OCI-LY7 (cell line): Measurements from ENCODE around the gene PI3. TPM values are rescaled to one million over a fixed set of nuclear protein-coding genes. Genes with fewer than 3 reads are reported as not detected.
A peak's percentile ranks its signal among the peaks of the same experiment; 100 is the strongest.
"Not testable (repeated sequence)": the region's sequence is repeated elsewhere in the genome, so short reads cannot be mapped to it uniquely, and the experiment has no call there.

ENCODE experiments used
- BruUV-seq: library from RNA; stranded (reverse); fragments of 400-500 nt; replicated peaks from 2 replicates; lab custom pipeline; 2021; lab: Mats Ljungman, UMichigan
- CTCF ChIA-PET: fragments of 300-600 bp; sonication (Branson Sonifier 250); formaldehyde crosslinking; loops from one replicate; lab custom pipeline; 2022; ENCODE audit warnings: antibody characterized with exemption; ENCODE audit not compliant: unreplicated experiment; lab: Charles Lee
- POLR2A ChIA-PET: fragments of 300-600 bp; sonication (Branson Sonifier 250); formaldehyde crosslinking; loops from one replicate; lab custom pipeline; 2022; ENCODE audit warnings: antibody characterized with exemption; lab: Charles Lee
- DNase-seq: peaks from one replicate; pipeline ENCODE4 v3.0.0-alpha.2; 2015; ENCODE audit warnings: low spot score
- H2AFZ ChIP-seq: fragments of 200-600 bp; sonication (generic), shearing (Covaris generic); 2 replicates; pipeline ENCODE4 v1.6.1; 2014; ENCODE audit warnings: mild to moderate bottlenecking, antibody characterized with exemption, low read length, moderate library complexity
- H3K27ac ChIP-seq: fragments of 200-600 bp; sonication (generic); 2 replicates; pipeline ENCODE4 v1.5.1; 2014; ENCODE audit warnings: mixed run types, low read depth, mild to moderate bottlenecking, moderate library complexity, low read length, inconsistent platforms; ENCODE audit not compliant: poor library complexity, severe bottlenecking
- H3K36me3 ChIP-seq: fragments of 200-600 bp; sonication (generic); 2 replicates; pipeline ENCODE4 v1.6.1; 2014; ENCODE audit warnings: mild to moderate bottlenecking, antibody characterized with exemption, low read length, moderate library complexity, mixed read lengths; ENCODE audit not compliant: insufficient read depth
- H3K4me1 ChIP-seq: fragments of 200-600 bp; sonication (generic); 2 replicates; pipeline ENCODE4 v1.5.1; 2014; ENCODE audit warnings: mild to moderate bottlenecking, low read length; ENCODE audit not compliant: insufficient read depth, poor library complexity, severe bottlenecking
- H3K4me2 ChIP-seq: fragments of 200-600 bp; sonication (generic); 2 replicates; pipeline ENCODE4 v1.6.1; 2014; ENCODE audit warnings: mild to moderate bottlenecking, low read length
- H3K4me3 ChIP-seq: fragments of 200-600 bp; sonication (generic); 2 replicates; pipeline ENCODE4 v1.5.1; 2014; ENCODE audit warnings: mild to moderate bottlenecking, low read depth, low read length; ENCODE audit not compliant: poor library complexity, severe bottlenecking
- H3K79me2 ChIP-seq: fragments of 200-600 bp; sonication (generic); 2 replicates; pipeline ENCODE4 v1.6.1; 2016; ENCODE audit warnings: low read depth, mild to moderate bottlenecking, low read length, moderate library complexity, mixed read lengths; ENCODE audit not compliant: insufficient read depth
- H3K9me2 ChIP-seq: fragments of 200-600 bp; sonication (generic); 2 replicates; pipeline ENCODE4 v1.6.1; 2016; ENCODE audit warnings: mild to moderate bottlenecking, low read length, mixed read lengths; ENCODE audit not compliant: insufficient read depth
- H3K9me3 ChIP-seq: fragments of 200-600 bp; sonication (generic); 2 replicates; pipeline ENCODE4 v1.6.1; 2014; ENCODE audit warnings: mild to moderate bottlenecking, mixed run types, low read length, mixed read lengths
- H4K20me1 ChIP-seq: fragments of 200-600 bp; sonication (generic); 2 replicates; pipeline ENCODE4 v1.6.1; 2014; ENCODE audit warnings: mild to moderate bottlenecking, antibody characterized with exemption, low read length, moderate library complexity, mixed read lengths; ENCODE audit not compliant: insufficient read depth
- CTCF ChIP-seq: fragments of 200-600 bp; sonication (generic); conservative IDR thresholded peaks from 2 replicates; pipeline ENCODE4 v1.5.1; 2014; ENCODE audit warnings: mild to moderate bottlenecking, antibody characterized with exemption, low read length, moderate library complexity, mixed read lengths
- EZH2phosphoT487 ChIP-seq: fragments of 200-600 bp; sonication (generic); IDR thresholded peaks from 2 replicates; pipeline ENCODE4 v1.6.1; 2018; ENCODE audit warnings: low read depth, borderline replicate concordance, mild to moderate bottlenecking, mixed run types, antibody characterized with exemption, low read length, moderate library complexity, mixed read lengths
- intact Hi-C: fragments of 100-400 bp; cut with micrococcal nuclease; formaldehyde crosslinking; loops from one replicate; pipeline ENCODE4 v1.10.0; 2022; ENCODE audit not compliant: unreplicated experiment
- total RNA-seq, 2 experiments: library from RNA; depleted of rRNA in 1 of 2; stranded (reverse); fragments of >200 nt in 1 of 2; shearing (Covaris generic) in 1 of 2; gene quantifications; 2 replicates each; pipeline ENCODE4 v1.2.3, GENCODE V29; 2014 to 2022

Gene PI3
- total RNA-seq, 2 experiments from 2014 or later = not detected

- Histone ChIP-seq H4K20me1 (no peaks in the 10 kb centered on the region), H3K9me3 (no peaks in the 10 kb centered on the region), H3K27ac (no peak overlapping the region), H2AFZ (no peak overlapping the region), H3K36me3 (no peaks in the 10 kb centered on the region), H3K4me3 (no peak overlapping the region), H3K4me1 (no peaks in the 10 kb centered on the region), H3K9me2 (no peaks in the 10 kb centered on the region), H3K4me2 (no peak overlapping the region), H3K79me2 (no peaks in the 10 kb centered on the region)
- BruUV-seq = no TSS peak
- ChIA-PET CTCF (no interaction called here), POLR2A (no interaction called here)
- intact Hi-C loops = no loop called here
- no peak for DNase-seq
- TF ChIP-seq CTCF = no peak
- TF ChIP-seq EZH2phosphoT487 = no peak
These were observed 37.8 kb upstream of the PI3 start for GRCh38 chr20:45136911-45137310.

DNA sequence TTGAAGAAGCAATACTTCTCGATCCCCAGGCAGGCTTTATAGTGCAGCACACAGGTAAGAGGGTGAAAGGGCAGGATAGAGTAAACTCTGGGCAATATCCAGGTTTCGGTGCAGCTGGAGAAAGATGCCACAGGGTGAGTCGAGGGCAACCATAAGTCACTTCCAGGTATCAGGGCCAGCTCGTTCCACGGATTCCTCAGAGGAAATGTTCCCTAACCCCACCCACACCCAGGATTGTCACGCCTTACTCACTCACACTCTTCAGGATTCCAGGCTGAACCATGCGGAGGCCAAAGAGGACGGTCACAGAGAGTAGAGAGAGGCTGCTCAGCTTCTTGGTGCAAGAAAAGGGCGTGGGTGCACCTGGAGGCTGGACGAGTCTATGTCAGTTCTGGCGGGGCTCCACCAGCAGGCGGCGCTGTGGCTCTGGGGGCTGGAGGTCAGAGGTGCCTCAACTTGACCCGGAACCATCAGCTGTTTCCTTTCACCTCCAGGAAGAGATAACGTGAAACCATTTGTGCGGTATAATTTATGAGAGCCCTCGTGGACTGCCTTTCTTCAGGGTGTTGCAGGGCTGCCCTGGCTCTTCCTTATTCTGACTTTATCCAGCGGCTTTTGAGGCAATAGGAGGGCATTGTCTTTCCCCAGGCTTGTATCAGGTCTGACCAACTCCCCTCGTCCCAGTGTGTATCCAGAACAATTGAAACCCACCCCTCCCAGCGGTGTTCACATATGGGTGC, 36.0 kb upstream of the PI3 start:
- Histone ChIP-seq H2AFZ (peak overlapping the region; percentile 42; the same call in 1 of the 2 replicates), H3K36me3 (no peaks in the 10 kb centered on the region), H3K9me3 (no peaks in the 10 kb centered on the region), H3K4me1 (no peaks in the 10 kb centered on the region), H3K79me2 (no peaks in the 10 kb centered on the region), H3K4me3 (no peak overlapping the region), H3K9me2 (no peaks in the 10 kb centered on the region), H4K20me1 (no peaks in the 10 kb centered on the region), H3K27ac (no peak overlapping the region), H3K4me2 (no peak overlapping the region)
- intact Hi-C loops = no loop called here
- peak; percentile 88 for TF ChIP-seq CTCF
- no peak for TF ChIP-seq EZH2phosphoT487
- DNase-seq = peak; percentile 44
- BruUV-seq = no TSS peak
- ChIA-PET CTCF (no interaction called here), POLR2A (interaction anchor here (0.9 kb wide), 1 partner anchor 89 kb away, joined by 3 read pairs; no protein-coding TSS in a partner anchor)

DNA sequence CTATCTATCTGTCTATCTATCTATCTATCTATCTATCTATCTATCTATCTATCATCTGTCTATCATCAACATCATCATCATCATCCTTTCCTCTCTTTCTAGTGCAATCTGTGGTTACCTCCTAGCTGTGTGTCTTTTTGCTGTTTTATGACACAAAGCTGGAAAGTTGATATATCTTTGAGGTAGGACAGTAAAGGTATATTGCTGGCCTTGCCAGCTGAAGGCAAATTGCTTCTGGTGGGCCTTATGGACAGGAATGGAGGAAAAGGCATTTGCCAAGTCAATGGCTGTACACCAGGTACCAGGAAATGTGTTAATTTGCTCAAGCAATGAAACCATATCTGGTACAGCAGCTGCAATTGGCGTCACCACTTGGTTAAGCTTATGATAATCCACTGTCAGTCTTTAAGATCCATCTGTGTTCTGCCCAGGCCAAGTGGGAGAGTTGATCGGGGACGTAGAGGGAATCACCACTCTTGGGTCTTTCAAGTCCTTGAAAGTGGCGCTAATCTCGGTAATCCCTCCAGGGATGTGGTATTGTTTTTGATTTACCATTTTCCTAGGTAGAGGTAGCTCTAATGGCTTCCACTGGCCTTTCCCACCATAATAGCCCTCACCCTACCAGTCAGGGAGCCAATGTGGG, 34.8 kb upstream of the PI3 start:
- H3K4me2 ChIP-seq, H3K4me3 ChIP-seq, H3K79me2 ChIP-seq, H3K27ac ChIP-seq, H3K36me3 ChIP-seq, H3K9me3 ChIP-seq, H4K20me1 ChIP-seq, H2AFZ ChIP-seq, H3K4me1 ChIP-seq, DNase-seq, BruUV-seq, H3K9me2 ChIP-seq, CTCF ChIA-PET: not testable (repeated sequence)
- POLR2A ChIA-PET = interaction anchor here (0.9 kb wide), 1 partner anchor 90 kb away, joined by 3 read pairs; no protein-coding TSS in a partner anchor
- intact Hi-C loops = loop anchor here (10.0 kb wide), 1 partner anchor 65 kb away; the partner anchor contains the start of gene SEMG1
